ENCODE data around the gene ABLIM2.

ABLIM2 gene

DNA sequence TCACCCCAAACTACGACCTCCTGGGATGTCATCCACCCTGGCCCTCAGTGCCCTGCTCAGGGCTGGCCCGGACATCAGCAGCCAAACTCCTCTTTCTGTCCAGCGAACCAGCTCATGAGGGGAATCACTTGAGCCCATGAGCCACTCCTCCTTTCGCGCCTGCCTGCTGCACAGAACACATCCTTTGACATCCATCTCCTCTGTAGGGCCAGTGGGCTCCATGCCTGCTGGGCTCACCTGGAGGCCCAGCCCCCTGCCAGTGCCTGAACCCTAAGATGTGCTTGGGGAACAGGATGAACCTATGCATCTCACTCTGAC, 43.5 kb downstream of the ABLIM2 start:
- no peak for DNase-seq

DNA sequence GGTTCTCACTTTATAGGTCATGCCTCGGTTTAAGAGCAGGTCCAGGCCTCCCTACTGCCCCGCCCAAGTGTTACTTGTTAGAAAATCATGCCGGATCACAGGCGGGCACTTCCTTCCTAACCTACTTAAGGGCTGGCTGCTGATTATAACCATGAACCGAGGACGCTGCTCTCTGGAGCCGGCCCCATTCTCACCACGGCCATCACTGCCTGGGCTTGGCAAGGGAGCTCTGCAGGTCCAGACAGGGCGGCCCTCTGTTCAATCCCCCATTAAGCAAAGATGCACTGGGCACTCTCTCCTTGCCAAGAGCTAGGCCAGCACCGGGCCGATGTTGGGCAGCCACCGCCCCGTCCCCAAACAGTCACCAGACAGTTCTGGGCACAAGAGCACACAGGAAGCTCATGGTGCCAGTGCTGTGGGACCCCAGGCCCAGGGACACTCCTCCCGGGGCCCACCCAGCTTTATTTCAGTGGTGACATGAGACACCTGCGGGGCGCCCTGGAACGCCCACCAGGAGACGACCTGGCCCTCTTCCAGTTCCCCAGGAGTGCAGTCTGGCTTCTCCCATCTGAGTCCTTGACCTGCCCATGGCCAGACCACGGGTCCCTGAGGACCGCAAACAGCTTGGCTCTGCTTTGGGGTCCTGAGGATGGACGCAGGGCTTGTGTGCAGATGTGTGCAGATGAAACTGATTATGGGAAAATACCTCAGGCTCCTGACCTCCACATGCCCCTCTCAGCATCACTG, 44.0 kb downstream of the ABLIM2 start:
- DNase-seq, result no peak

DNA sequence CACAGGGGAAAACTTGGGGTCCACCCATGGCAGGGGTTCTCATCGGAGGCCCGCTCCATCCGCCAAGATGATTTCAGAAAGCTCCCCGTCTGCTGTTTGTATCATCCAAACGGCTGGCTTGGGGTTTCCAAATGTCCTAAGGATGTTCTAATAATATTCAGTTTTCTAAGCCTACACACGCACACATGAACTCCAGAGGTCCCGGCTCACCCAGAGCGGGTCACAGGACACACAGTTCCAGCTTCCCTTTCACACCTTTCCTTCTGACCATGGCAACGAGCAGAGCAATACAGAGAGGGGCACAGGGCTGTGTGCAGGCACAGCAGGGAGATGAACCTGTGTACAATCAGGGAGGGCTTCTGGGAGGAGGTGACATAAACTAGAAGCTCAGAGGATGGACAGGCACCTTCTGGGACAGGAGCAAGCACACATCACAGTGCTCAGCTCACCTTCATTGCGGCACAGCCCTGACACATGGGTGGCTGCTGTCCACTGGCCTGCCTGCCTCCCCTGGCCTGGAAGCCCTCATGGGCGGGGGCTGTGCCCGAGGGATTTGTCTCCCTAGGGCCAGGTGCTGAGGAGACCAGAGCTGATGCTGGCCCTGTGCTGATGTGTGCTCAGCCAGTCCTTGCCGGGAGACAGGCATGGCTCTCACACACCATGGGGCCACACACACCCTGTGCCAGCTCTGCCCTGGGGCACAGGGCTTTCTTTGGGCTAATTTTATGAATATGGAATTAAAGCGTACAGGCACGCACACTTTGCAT, 44.8 kb downstream of the ABLIM2 start:
- no peak for DNase-seq

GRCh38 chr4:8112672-8113071, 45.9 kb downstream of the ABLIM2 start:
- no peak for DNase-seq

DNA sequence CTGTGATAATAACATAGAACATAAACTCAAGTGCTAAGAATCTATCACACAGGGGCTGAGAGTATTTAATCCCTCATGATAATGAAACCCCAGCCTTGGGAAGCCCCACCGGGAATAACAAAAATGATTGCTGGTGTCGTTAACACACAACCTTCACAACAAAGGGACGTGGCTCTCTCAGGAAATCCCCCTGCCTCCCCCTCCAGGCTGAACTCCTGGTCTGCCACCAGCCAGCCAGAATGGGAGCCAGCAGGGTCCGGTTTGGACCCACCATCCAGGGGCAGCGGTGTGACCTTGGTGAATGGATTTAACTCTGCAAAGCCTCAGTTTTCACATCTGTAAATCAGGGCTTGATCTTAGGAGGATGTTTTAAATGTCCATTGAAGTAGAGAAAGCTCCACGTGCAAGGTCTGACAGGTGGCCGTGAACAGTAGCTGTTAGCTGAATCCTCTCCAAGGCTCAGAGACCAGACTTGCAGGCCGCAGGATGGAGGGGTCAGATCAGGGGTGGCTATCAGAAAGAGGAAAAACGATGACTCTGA, 46.5 kb downstream of the ABLIM2 start:
- DNase-seq, result no peak

DNA sequence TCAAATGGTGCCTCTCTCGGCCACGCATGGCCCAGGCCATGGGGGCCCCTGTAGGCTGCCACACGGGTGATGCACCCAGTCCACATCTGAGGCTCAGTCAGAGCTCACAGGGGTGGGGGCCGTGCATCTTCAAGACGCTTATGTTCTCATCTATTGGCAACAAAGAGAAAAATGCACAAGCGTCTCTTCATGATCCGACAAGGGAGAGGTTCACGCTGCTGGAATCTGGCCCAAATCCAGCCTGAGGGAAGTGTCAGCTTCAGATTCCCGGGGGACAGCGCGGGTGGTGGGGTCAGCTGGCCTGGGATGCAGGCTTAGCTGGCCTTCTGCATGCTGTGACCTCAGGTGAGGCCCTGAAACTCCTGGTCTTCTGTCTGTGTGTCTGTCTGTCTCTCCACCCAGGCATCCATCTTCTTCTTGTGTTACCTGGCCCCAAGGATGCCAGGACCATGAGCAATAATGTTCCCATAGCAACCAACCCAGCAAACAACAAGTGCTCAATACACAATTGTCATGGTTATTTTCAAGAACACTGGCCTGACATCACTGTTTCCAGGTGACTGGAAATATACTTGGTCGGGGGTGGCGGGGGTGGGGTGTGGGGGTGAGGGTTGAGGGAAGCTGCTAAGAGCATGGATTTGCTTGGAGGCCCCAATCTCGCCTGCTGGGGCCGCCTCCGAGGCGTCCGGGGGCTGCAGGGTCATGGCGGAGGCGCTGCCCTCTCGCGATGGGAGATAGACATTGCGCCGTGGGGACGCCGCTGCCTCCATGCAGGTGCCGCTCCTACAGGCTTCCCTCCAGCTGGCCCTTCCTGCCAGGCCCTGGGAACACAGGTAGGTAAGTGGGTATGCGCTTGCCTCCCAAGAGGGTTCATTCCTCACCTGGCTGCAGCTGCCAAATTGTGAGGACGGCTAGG, 48.3 kb downstream of the ABLIM2 start:
- no peak for DNase-seq

- DNase-seq, result no peak
Observed at GRCh38 chr4:8109406-8110065, 49.1 kb downstream of the ABLIM2 start.

DNA sequence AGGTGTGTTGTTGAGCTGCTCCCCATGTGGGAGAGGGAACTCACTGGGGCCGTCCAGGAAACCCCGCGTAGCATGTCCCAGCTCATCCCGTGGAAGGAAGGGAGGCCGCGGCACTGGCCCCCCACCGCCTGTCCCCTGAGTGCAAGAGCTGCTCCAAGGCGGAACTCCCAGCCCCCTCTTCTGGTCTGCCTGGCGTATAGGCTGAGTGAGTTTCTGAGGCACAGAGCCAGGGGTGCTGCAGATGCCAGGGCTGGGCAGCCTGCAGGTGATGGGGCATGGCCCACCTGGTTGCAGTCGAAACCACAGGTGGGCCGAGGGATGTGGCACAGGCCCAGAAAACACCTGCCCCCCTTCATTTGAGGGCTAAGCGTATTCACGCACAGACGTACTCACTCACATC, 49.6 kb downstream of the ABLIM2 start:
- no peak for DNase-seq

GRCh38 chr4:8108261-8108660, 50.4 kb downstream of the ABLIM2 start:
- DNase-seq, result no peak

- DNase-seq, result no peak
Observed at GRCh38 chr4:8107146-8107657, 51.4 kb downstream of the ABLIM2 start.

DNA sequence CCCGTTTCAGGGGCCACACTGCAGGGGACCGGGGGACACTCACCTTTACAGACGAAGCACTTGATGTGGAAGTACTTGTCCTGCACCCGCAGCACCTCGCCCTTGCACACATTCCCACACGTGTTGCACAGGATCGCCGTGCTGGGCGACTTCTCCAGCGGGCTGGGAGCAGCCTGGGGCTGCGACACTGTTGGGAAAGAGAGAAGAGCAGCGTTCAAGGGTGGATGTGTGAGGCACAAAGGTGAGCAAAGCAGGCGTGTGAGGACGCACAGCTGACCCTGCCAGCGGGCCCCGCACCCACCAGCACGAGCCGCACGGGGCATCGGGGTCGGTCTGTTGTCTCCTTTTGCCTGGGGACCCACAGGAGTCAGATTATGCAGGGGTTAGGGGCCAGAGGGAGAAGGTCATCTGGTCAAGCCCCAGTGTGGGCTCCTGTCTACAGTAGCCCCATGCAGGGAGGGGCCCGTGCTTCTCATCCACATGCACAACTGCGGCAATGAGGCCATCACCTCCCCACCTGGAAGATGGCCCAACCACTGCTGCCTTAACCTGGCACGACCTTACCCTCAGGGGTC, 52.1 kb downstream of the ABLIM2 start:
- DNase-seq, result no peak

- no peak for DNase-seq
Observed at GRCh38 chr4:8105306-8106100, 53.1 kb downstream of the ABLIM2 start.

DNA sequence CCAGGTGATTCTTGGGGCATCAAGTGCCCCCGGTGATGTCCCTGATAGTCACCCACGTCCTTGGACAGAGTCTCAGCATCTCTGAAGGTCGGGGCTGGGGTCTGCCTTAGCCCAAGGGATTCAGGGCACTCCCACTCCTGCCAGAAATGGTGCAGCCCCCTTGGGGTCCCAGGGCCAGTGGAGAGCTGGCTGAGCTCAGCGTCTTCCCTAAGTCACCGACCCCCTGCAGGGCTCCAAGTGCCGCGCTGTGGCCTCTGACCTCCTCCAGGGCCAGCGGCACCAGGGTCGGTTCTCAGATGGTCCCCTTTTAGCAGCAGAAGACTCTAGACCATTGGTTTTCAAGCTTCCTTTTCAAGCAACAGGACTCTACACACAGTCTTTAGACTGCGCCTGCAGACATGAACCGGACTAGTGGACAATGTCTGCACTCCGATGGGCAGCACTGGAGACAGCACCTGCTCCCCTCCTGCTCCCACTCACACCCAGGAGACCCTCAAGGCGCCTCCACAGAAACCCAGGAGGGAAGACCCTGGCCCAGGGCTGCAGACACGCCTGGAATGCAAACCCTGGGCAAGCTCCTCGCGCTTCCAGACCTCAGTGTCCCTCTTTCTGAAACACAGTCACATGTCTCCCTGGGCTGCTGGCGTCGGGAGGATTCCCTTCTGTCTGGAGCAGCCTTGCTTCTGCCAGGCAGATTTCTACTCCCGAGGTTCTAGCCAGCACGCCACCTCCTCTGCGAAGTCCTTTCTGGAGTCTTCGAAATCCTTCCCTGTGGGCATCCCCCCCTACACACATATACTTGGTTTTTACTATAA, 53.9 kb downstream of the ABLIM2 start:
- no peak for DNase-seq

GRCh38 chr4:8103421-8104390, 54.9 kb downstream of the ABLIM2 start:
- no peak for DNase-seq

GRCh38 chr4:8102831-8103230, 55.8 kb downstream of the ABLIM2 start:
- DNase-seq, result no peak

DNA sequence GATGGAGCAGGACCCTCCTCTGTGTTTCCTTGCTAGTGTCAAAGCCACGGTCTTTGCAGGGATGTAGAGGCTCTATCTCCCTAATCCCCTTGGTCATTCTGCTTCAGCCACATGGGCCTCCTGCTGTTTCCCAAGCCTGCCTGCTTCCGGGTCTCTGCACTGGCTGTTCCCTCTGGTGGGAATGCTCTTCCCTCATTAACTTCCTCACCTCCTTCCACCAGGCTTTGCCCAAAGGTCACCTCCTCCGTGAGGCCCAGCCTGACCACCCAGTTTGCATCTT, 56.6 kb downstream of the ABLIM2 start:
- DNase-seq, result no peak

DNA sequence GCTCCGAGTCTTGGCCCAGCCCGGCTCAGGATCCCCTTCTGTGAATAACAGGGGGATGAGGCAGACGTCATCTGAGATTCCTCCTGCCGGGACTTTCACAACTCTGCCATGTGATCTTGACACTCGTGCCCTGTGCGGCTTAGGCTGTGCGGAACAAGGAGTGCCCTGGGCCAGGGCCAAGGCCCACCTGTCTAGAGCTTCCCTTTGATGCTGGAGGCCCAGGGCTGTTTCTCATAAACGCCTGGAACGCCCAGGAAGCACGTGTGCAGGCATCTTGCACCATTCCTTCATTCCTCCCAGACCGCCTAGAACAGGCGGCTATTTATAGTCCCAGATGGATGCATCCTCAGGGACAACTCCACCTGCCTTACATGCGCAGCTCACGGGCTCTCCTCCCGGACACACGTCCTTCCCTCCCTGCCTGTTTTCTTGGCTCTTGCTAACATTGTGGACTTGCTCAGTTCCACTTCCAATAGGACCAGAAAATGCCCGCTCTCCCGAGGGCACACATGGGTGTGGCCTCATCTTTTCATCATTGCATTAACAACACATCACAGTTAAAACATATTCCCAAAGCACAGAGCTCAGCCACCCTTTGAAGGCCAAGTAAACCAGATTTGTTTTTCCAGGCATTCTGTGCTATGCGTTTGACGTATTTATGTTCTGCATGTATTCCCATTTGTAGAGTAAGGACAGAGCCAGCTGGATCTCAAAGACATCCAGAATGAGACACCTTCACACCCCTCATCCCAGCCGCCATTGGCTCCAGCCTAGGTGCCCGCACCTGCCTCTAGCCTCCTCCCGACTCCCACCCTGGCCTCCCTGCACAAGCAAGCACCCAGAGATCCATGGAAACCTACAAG, 57.2 kb downstream of the ABLIM2 start:
- DNase-seq, result no peak

DNA sequence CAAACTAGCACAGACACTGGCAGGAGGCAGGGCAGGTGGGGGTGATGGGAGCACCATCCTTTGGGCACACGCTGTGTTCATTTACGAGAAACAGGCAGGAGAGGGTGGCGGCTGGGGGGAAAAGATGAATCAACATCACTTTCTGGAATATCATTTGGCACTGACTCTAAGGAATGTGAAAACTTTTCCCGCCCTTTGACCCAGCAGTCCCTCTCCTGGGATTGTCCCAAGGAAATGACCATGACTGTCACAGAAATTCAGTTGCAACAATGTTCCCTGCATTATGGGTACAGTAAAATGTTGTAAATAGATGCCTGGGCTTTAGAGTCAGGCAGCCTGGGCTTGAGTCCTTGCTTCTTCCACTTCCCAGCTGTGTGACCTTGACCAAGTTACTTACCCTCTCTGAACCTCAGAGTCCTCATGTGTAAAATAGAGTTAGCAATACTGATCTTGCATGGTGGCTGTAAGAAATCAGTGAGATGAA, 58.6 kb downstream of the ABLIM2 start:
- no peak for DNase-seq

All from NCI-H1694 treated with DMSO at 0.1 percent for 48 hours (cell line).